Measurements from ENCODE around the gene CTPS2. TPM values are rescaled to one million over a fixed set of nuclear protein-coding genes. Genes with fewer than 3 reads are reported as not detected.
"Not testable (repeated sequence)": the region's sequence is repeated elsewhere in the genome, so short reads cannot be mapped to it uniquely, and the experiment has no call there.

Gene CTPS2
- total RNA-seq, 1 donor from 2014 or later = 9.9 TPM

GRCh38 chrX:16722481-16722880, 10.0 kb upstream of the CTPS2 start:
- H3K27ac Mint-ChIP-seq = no peak overlapping the region
- TF ChIP-seq CTCF (IDR thresholded peaks at IDR 0.05) = no peak
- no peak for DNase-seq
- H3K9me3 Mint-ChIP-seq = no peaks in the 10 kb centered on the region
- no peaks in the 10 kb centered on the region for H3K27me3 Mint-ChIP-seq
- no peak for ATAC-seq (ENCODE audit: low read depth)
- POLR2A ChIA-PET = no interaction called here
- no peak overlapping the region for H3K4me3 Mint-ChIP-seq
- H3K36me3 Mint-ChIP-seq (ENCODE audit: low read depth) = peaks cover 6% of the 10 kb centered on the region
- peaks cover 23% of the 10 kb centered on the region for H3K4me1 Mint-ChIP-seq
- CTCF ChIA-PET = no interaction called here
- intact Hi-C loops (cut with micrococcal nuclease) = loop anchor here (5.0 kb wide), 1 partner anchor 150 kb away; the partner anchor contains the start of gene RBBP7

GRCh38 chrX:16719334-16720084, 7.0 kb upstream of the CTPS2 start, which contains the start of gene SYAP1:
Gene SYAP1, plus strand, starts transcription at chrX:16719612. Its CDS starts 113 bp downstream, at chrX:16719725.
- Mint-ChIP-seq H3K36me3 (ENCODE audit: low read depth) (peaks cover 2% of the 10 kb centered on the region), H3K9me3 (no peaks in the 10 kb centered on the region), H3K27me3 (no peaks in the 10 kb centered on the region), H3K4me3 (peak within 1 kb of the TSS; percentile 90), H3K27ac (peak within 1 kb of the TSS; percentile 94), H3K4me1 (peaks cover 15% of the 10 kb centered on the region)
- no peak for TF ChIP-seq CTCF (IDR thresholded peaks at IDR 0.05)
- DNase-seq = peak; percentile 87
- CTCF ChIA-PET = no interaction called here
- peak; percentile 93 for ATAC-seq (ENCODE audit: low read depth)
- intact Hi-C loops (cut with micrococcal nuclease) = loop anchor here (1.0 to 10.0 kb wide), 10 partner anchors 8 to 1953 kb away; partner anchors contain the start of genes AP1S2, CA5B, FANCB and MOSPD2
- POLR2A ChIA-PET = interaction anchor here (0.5 to 1.5 kb wide), 8 partner anchors 9 to 1045 kb away, joined by 3 to 7 read pairs (median 3); partner anchors contain the start of gene SCML1

GRCh38 chrX:16718824-16719333, 6.4 kb upstream of the CTPS2 start:
- Mint-ChIP-seq H3K27me3 (no peaks in the 10 kb centered on the region), H3K27ac (peak overlapping the region; percentile 94), H3K4me1 (peaks cover 15% of the 10 kb centered on the region), H3K4me3 (peak overlapping the region; percentile 90), H3K9me3 (no peaks in the 10 kb centered on the region), H3K36me3 (ENCODE audit: low read depth) (peaks cover 2% of the 10 kb centered on the region)
- TF ChIP-seq CTCF (IDR thresholded peaks at IDR 0.05) = no peak
- ChIA-PET CTCF (no interaction called here), POLR2A (interaction anchor here (0.6 to 1.5 kb wide), 6 partner anchors 9 to 1331 kb away, joined by 3 to 6 read pairs (median 3); partner anchors contain the start of gene SCML1)
- DNase-seq (no peak), ATAC-seq (ENCODE audit: low read depth) (no peak)
- intact Hi-C loops (cut with micrococcal nuclease) = loop anchor here (1.0 to 10.0 kb wide), 9 partner anchors 8 to 1953 kb away; partner anchors contain the start of genes AP1S2, CA5B, FANCB and MOSPD2

GRCh38 chrX:16716451-16716850, 4.0 kb upstream of the CTPS2 start:
- H3K4me1 Mint-ChIP-seq = peaks cover 20% of the 10 kb centered on the region
- intact Hi-C loops (cut with micrococcal nuclease) = loop anchor here (5.0 to 10.0 kb wide), 5 partner anchors 228 to 1956 kb away; partner anchors contain the start of genes CA5B, FANCB, MOSPD2 and PIGA
- POLR2A ChIA-PET = interaction anchor here (0.7 kb wide), 1 partner anchor 1233 kb away, joined by 4 read pairs; no protein-coding TSS in a partner anchor
- H3K27ac Mint-ChIP-seq; H3K36me3 Mint-ChIP-seq (ENCODE audit: low read depth); H3K27me3 Mint-ChIP-seq; ATAC-seq (ENCODE audit: low read depth); DNase-seq; CTCF ChIA-PET; H3K9me3 Mint-ChIP-seq; H3K4me3 Mint-ChIP-seq: not testable (repeated sequence)

- DNase-seq; H3K9me3 Mint-ChIP-seq; CTCF ChIA-PET; H3K27me3 Mint-ChIP-seq; ATAC-seq (ENCODE audit: low read depth); H3K36me3 Mint-ChIP-seq (ENCODE audit: low read depth); H3K4me3 Mint-ChIP-seq; POLR2A ChIA-PET; H3K27ac Mint-ChIP-seq: not testable (repeated sequence)
- intact Hi-C loops (cut with micrococcal nuclease) = loop anchor here (5.0 to 10.0 kb wide), 5 partner anchors 229 to 1957 kb away; partner anchors contain the start of genes CA5B, FANCB, MOSPD2 and PIGA
- peaks cover 24% of the 10 kb centered on the region for H3K4me1 Mint-ChIP-seq
Observed at GRCh38 chrX:16715638-16716037, 3.2 kb upstream of the CTPS2 start.

GRCh38 chrX:16714504-16714903, 2.0 kb upstream of the CTPS2 start:
- Mint-ChIP-seq H3K27ac (no peak overlapping the region), H3K36me3 (ENCODE audit: low read depth) (no peaks in the 10 kb centered on the region), H3K4me1 (peaks cover 28% of the 10 kb centered on the region), H3K4me3 (no peak overlapping the region), H3K27me3 (no peaks in the 10 kb centered on the region), H3K9me3 (no peaks in the 10 kb centered on the region)
- ATAC-seq (ENCODE audit: low read depth) (no peak), DNase-seq (no peak)
- ChIA-PET CTCF (no interaction called here), POLR2A (no interaction called here)
- no peak for TF ChIP-seq CTCF (IDR thresholded peaks at IDR 0.05)
- intact Hi-C loops (cut with micrococcal nuclease) = loop anchor here (10.0 kb wide), 3 partner anchors 230 to 1840 kb away; partner anchors contain the start of genes FANCB, MOSPD2, PIGA and REPS2
